Measurements from ENCODE around the gene RO60.

DNA sequence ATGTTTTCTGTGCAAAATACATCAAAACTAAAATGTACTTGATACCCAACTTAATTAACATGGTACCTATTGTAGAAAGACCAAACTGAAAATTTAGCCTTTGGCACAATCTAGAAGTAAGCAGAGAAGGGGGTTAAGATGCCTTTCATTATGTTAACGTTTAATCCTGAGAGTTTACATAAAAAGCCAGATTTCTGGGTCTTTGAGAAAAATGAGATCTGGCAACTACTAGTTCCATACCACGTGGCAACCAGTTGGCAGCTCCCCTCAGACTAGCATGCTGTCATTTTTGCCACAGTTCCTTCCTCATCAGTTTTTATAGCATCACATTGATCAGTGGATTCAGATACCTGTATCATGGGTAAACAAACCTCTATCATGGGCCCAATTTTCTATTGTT is 1.5 kb downstream of the RO60 start:
- no peak for TF ChIP-seq EZH2 (IDR thresholded peaks at IDR 0.05; ENCODE audit: borderline replicate concordance, low read depth, low read length, poor library complexity, severe bottlenecking)
- TF ChIP-seq, protein P1, sequence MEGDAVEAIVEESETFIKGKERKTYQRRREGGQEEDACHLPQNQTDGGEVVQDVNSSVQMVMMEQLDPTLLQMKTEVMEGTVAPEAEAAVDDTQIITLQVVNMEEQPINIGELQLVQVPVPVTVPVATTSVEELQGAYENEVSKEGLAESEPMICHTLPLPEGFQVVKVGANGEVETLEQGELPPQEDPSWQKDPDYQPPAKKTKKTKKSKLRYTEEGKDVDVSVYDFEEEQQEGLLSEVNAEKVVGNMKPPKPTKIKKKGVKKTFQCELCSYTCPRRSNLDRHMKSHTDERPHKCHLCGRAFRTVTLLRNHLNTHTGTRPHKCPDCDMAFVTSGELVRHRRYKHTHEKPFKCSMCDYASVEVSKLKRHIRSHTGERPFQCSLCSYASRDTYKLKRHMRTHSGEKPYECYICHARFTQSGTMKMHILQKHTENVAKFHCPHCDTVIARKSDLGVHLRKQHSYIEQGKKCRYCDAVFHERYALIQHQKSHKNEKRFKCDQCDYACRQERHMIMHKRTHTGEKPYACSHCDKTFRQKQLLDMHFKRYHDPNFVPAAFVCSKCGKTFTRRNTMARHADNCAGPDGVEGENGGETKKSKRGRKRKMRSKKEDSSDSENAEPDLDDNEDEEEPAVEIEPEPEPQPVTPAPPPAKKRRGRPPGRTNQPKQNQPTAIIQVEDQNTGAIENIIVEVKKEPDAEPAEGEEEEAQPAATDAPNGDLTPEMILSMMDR (conservative IDR thresholded peaks at IDR 0.05; ENCODE audit: low read depth, low read length) = no peak
